GM21515 (cell line): ENCODE data around the gene ZNF716.
"Not testable (repeated sequence)": the region's sequence is repeated elsewhere in the genome, so short reads cannot be mapped to it uniquely, and the experiment has no call there.

ENCODE experiments used
- ATAC-seq: cut with Tn5 transposase; IDR thresholded peaks from one replicate; pipeline ENCODE4 v1.9.1; 2021; ENCODE audit not compliant: unreplicated experiment

Gene ZNF716

GRCh38 chr7:57449904-57450303 lies at the start of gene ZNF716:
Gene ZNF716 (plus strand): TSS chr7:57450177. CDS start chr7:57450289, 112 bp downstream.
- no peak for ATAC-seq

DNA sequence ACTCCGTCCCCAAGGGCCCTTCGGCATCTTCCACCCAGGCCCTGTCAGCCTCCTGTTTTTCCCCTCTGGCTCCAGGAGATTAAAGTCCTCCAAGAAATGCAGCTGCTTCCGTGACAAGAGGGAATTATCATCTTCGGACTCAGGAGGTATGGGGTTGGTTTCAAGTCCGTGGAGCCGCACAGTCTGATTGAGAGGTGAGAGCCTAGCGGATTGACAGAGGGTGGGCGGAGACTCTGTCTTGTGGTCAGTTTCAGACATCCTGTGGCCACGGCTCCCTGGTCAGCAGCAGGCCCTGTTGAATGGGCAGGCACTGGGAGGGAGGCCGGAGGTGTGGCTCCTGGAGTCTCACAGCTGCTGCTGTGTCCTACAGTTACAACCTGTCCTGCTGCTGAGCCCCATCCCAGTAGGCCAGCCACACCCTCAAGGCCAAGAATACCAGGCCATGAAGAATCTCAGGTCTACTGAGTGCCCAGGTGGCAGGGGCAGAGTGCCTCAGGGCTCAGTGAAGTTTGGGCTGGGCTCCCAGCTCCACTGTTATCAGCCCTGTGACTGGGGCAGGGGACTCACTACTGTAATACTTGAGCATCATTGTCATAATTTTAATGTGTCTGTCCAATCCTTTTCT lies 49.3 kb upstream of the ZNF716 start:
- ATAC-seq, result no peak

DNA sequence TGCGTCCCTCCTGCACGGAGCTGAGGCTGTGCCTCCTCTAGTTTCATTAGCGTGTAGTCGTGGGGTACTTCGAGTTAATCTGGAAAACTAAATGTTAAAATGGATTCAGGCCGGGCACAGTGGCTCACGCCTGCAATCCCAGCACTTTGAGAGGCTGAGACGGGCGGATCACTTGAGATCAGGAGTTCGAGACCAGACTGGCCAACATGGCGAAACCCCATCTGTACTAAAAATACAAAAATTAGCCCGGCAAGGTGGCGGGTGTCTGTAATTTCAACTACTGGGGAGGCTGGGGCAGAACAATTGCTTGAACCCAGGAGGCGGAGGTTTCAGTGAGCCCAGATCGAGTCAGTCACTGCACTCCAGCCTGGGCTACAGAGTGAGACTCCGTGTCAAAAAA lies 46.9 kb upstream of the ZNF716 start:
- not testable (repeated sequence) for ATAC-seq

- ATAC-seq, result no peak
Measured at GRCh38 chr7:57403601-57404342, 46.2 kb upstream of the ZNF716 start.

GRCh38 chr7:57404343-57404966 lies 45.5 kb upstream of the ZNF716 start:
- ATAC-seq, result no peak

GRCh38 chr7:57404967-57405421 lies 45.0 kb upstream of the ZNF716 start:
- ATAC-seq, result no peak

DNA sequence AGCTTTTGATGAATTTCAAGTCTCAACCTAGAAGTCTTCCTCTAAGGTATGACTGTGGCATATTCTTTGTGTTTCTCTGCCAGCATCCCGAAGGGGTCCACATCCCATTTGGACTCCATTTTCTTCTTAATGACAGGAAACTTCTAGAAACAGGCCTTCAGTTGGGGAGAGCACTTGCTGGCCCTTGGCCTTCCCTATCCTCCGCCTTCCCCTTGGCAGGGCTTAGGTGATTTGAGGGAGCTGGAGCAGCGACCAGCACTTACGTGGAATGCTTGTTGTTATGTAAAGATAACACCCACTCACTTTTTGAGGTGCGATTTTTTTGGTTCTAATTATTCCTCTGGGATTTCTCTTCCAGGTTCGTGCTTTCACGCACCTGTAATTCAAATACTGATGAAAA lies 42.9 kb upstream of the ZNF716 start:
- ATAC-seq, result no peak

GRCh38 chr7:57412168-57412567 lies 37.8 kb upstream of the ZNF716 start:
- ATAC-seq, result no peak

DNA sequence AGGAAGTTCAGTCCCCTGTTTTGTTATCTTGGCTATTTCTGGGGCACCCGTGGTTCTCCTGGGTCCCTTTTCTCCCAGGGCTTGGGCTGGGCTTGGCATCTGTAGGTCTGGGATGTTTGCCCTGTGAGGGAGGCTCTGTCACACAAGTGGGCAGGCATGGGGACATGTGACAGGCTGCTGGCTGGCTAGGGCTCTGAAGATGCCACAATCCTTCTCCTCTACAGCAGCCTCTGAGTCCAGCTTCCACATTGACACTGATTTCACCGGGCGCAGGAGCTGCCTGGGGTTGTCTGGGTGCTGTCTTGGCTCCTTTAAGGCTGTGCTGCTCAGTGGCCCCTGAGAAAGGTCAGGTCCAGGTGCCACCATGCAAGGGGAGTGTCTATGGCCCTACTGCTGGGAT lies 37.4 kb upstream of the ZNF716 start:
- no peak for ATAC-seq

GRCh38 chr7:57413529-57414398 lies 36.2 kb upstream of the ZNF716 start:
- ATAC-seq, result no peak

GRCh38 chr7:57414415-57414814 lies 35.6 kb upstream of the ZNF716 start:
- ATAC-seq, result no peak

- no peak for ATAC-seq
Measured at GRCh38 chr7:57414852-57415251, 35.1 kb upstream of the ZNF716 start.

DNA sequence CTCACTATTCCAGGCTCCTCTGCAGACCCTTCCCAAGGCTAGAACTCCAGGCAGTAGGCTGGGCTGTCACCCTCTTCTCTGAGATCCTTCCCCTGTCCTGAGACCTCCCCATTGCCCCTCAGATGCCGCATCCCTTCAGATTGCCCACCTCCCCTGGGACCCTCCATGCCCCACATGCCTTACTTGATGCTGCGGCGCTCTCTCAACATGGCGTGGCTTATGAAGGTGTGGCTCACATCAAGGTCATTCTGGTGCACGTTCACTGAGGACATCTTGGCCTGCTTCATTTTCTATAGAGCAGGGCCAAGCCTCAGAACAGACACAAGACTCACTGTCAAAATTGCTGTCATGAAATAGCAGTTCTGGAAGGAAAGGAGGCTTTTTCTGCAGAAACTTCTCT lies 34.7 kb upstream of the ZNF716 start:
- no peak for ATAC-seq

DNA sequence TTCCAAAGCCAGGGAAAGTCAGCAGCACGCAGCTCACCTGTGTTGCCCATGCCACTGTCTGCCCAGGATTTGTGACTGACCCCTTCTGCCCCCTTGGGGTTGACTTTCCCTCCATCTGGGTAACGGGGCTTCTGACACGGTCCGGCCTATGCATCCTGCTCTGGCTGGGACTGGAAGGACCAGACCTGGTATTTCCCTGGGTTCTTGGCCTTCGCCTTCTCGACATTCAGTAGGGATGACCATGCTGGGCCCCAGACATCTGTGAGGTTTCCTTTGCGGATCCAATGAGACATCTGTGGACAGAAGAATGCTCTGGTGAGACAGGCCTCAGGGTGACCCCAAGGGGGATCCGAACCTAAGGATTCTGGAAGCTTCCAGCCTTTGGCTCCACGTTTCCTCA lies 34.2 kb upstream of the ZNF716 start:
- ATAC-seq, result no peak

DNA sequence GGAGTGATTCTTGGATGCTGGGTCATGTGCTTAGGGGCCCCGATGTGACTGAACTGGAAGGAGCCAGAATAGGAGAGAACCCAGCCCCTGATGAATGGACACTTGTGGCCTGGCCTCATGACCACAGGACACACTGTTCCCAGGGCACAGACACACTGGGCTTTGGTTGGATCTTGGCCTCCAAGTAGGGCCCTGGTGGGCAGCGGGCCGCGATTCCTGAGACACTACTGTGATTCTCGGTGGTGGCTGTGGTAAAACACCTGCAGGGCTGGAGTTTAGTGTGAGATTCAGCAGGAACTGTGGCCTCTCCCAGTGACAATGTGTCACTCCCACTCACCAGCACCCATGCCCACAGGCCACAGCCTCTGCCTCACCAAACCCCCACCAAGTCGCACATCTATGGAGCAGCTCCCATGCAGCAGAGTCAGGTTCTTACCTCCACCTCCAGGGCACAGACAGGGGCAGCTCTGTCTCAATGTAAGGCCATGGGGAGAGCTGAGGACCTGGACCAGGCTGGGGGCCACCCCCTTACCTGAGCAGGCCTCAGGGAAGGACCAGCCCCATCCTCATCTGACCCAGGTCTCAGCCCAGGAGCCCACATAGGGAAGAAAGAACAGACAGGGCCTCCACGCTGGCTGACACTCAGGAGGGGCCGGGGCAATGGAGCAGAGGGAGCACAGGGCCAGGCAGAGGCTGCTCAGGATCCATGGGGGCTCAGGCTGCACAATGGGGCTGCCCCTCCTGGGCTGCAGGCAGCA lies 33.2 kb upstream of the ZNF716 start:
- ATAC-seq, result no peak

GRCh38 chr7:57417736-57418135 lies 32.2 kb upstream of the ZNF716 start:
- ATAC-seq, result no peak

DNA sequence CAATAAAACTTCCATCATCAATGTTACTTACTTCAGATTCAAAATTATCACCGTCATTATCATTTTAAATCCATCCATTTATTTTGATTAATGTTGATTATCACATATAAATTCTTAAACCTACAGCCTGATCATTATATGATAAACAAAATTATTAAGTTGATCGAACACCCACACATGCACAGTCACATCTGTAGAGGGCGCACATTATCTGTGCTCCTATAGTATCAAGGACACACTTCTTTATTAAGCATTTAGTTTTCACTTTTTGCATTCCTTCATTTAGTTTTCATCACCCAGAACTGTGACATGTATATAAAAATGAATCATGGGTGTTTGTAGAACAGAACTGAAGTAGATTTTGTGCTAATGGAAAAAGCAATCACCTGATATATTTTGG lies 26.2 kb upstream of the ZNF716 start:
- ATAC-seq, result no peak

DNA sequence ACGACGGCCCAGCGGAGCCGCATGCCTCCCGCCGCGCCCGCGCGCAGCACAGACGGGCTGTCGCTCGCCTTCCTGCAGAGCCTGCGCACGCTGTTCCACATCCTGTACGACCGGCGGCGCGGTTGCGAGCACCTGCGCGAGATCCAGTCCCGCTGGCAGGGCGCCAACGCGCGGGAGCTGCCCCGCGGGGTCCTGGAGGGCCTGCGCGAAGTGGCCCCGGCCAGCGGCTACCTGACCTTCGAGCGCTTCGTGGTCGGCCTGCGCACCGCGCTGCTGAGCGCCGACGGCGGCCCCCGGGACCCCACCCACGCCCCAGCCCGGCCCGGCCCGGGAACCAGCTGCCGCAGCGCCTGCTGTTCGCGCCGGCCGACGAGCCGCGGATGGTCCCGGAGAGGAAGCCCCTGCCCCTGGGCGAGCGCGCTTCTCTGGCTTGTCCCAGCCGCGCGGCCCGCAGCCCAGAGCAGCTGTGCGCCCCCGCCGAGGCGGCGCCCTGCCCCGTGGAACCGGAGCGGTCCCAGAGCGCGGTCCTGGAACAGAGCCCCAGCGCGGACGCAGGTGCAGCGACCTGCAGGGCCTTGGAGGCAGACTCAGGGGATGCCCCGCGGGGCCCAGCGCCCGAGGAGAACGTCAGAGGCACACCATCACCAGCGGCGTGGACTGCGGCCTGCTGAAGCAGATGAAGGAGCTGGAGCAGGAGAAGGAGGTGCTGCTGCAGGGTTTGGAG lies 25.3 kb upstream of the ZNF716 start:
- no peak for ATAC-seq

DNA sequence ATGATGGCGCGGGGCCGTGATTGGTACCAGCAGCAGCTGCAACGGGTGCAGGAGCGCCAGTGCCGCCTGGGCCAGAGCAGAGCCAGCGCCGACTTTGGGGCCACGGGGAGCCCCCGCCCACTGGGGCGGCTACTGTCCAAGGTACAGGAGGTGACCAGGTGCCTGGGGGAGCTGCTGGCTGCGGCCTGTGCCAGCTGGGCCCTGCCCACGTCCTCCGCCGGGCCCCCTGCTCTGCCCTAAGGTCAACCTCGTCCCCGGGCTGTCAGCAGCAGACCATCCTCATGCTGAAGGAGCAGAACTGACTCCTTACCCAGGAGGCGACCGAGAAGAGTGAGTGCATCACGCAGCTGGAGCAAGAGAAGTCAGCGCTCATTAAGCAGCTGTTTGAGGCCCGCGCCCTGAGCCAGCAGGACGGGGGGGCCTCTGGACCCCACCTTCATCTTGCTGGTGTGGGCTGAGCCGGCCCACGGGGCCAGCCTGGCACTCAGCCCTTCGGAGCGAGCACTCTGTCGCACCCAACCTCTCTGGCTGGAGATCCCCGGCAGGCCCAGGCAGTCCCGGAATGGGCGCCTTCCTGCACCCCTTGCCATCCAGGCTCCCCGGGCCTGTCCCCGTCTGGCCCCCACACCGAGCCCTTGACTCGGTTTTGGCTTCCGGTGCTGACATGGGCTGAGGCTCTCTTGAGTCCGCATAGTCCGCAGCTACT lies 24.6 kb upstream of the ZNF716 start:
- no peak for ATAC-seq
